GM12878 (cell line): Measurements from ENCODE around the gene ERP44. TPM values are rescaled to one million over a fixed set of nuclear protein-coding genes. Genes with fewer than 3 reads are reported as not detected.
A peak's percentile ranks its signal among the peaks of the same experiment; 100 is the strongest.
"Not testable (repeated sequence)": the region's sequence is repeated elsewhere in the genome, so short reads cannot be mapped to it uniquely, and the experiment has no call there.

Experiments
- ATAC-seq: fragments of 200-7000 bp; cut with Tn5 transposase; 3 replicates; pipeline ENCODE4 v1.9.1; 2020; ENCODE audit warnings: mild to moderate bottlenecking, moderate library complexity
- BruUV-seq: library from RNA; stranded (reverse); fragments of 400-500 nt; replicated peaks from 2 replicates; lab custom pipeline; 2021; lab: Mats Ljungman, UMichigan
- CTCF ChIA-PET: fragments of 300-600 bp; sonication (Branson Sonifier 250); formaldehyde crosslinking; extraction: SDS; loops from one replicate; lab custom pipeline; 2021; ENCODE audit warnings: inconsistent platforms; lab: Yijun Ruan, JAX
- POLR2A ChIA-PET: fragments of 350-600 bp; formaldehyde crosslinking; extraction: SDS; loops from one replicate; lab custom pipeline; 2021; ENCODE audit warnings: inconsistent platforms; lab: Charles Lee
- RAD21 ChIA-PET: fragments of 300-600 bp; sonication (Branson Sonifier 250); formaldehyde crosslinking; loops from one replicate; lab custom pipeline; 2023; ENCODE audit warnings: antibody characterized with exemption; ENCODE audit not compliant: unreplicated experiment; lab: Charles Lee
- SMC1A ChIA-PET: fragments of 300-600 bp; sonication (Branson Sonifier 250); formaldehyde crosslinking; loops from one replicate; lab custom pipeline; 2023; ENCODE audit not compliant: unreplicated experiment, uncharacterized antibody; lab: Charles Lee
- DNase-seq: peaks from one replicate; pipeline ENCODE4 v3.0.0-alpha.2; 2011; ENCODE audit warnings: low read depth, low spot score
- FAIRE-seq: peaks from 3 replicates; lab custom pipeline; 2011; peaks lifted over from hg19 to GRCh38; lab: Jason Lieb, UNC
- H2AFZ ChIP-seq: 2 replicates; pipeline ENCODE4 v1.6.0; 2011; ENCODE audit warnings: low read depth, low read length, control low read depth; ENCODE audit not compliant: control insufficient read depth
- H3K27ac ChIP-seq: 2 replicates; pipeline ENCODE4 v1.5.1; 2011; ENCODE audit warnings: control low read depth; ENCODE audit not compliant: control insufficient read depth, insufficient read depth
- H3K27me3 ChIP-seq, 2 experiments: replicated peaks in 1 of 2; 2 replicates each; pipeline versions ENCODE4 v1.6.0 to v1.6.1; 2011; ENCODE audit warnings: low read length in 1 of 2; ENCODE audit not compliant: control insufficient read depth in 2 of 2, insufficient read depth in 2 of 2
- H3K36me3 ChIP-seq, 2 experiments: 2 replicates each; pipeline ENCODE4 v1.5.1; 2011; ENCODE audit warnings: low read length in 1 of 2; ENCODE audit not compliant: control insufficient read depth in 2 of 2, insufficient read depth in 2 of 2
- H3K4me1 ChIP-seq: 2 replicates; pipeline ENCODE4 v1.6.1; 2011; ENCODE audit warnings: mild to moderate bottlenecking, low read length, moderate library complexity, mixed read lengths; ENCODE audit not compliant: control insufficient read depth, insufficient read depth
- H3K4me2 ChIP-seq: 2 replicates; pipeline ENCODE4 v1.6.0; 2011; ENCODE audit warnings: control low read depth; ENCODE audit not compliant: control insufficient read depth, insufficient read depth
- H3K4me3 ChIP-seq: fragments of 200-600 bp; sonication (generic); 2 replicates; pipeline ENCODE4 v1.5.1; 2016
- H3K79me2 ChIP-seq: 2 replicates; pipeline ENCODE4 v1.6.0; 2011; ENCODE audit warnings: low read length; ENCODE audit not compliant: control insufficient read depth, insufficient read depth
- H3K9ac ChIP-seq: 2 replicates; pipeline ENCODE4 v1.8.0; 2011; ENCODE audit warnings: low read length, control low read depth, mixed read lengths; ENCODE audit not compliant: control insufficient read depth, insufficient read depth
- H3K9me3 ChIP-seq: replicated peaks from 3 replicates; pipeline ENCODE4 v1.5.1; 2011; ENCODE audit warnings: mild to moderate bottlenecking, low read length; ENCODE audit not compliant: control insufficient read depth, insufficient read depth
- H4K20me1 ChIP-seq: 2 replicates; pipeline ENCODE4 v1.6.0; 2011; ENCODE audit not compliant: control insufficient read depth, insufficient read depth
- CBFB ChIP-seq: IDR thresholded peaks from 2 replicates; pipeline ENCODE4 v1.6.1; 2016; ENCODE audit warnings: antibody characterized with exemption, low read depth
- CHD1 ChIP-seq: IDR thresholded peaks from 2 replicates; pipeline ENCODE4 v1.6.1; 2012; ENCODE audit warnings: low read depth, low read length, improper control_type of control experiment
- RAD21 ChIP-seq: IDR thresholded peaks from 2 replicates; pipeline ENCODE4 v1.6.1; 2011; ENCODE audit warnings: mild to moderate bottlenecking, low read depth, low read length, moderate library complexity; ENCODE audit not compliant: insufficient read depth
- RUNX3 ChIP-seq: IDR thresholded peaks from 2 replicates; pipeline ENCODE4 v1.6.1; 2012; ENCODE audit warnings: low read length, inconsistent platforms
- WGBS: methylation state at CpG from one replicate; pipeline ENCODE4 v1.1.6; 2016; ENCODE audit warnings: low lambda C conversion rate; ENCODE audit not compliant: insufficient replicate concordance, insufficient coverage; ENCODE audit errors: missing lambda C conversion rate; 5-methylcytosine and 5-hydroxymethylcytosine counted together
- in situ Hi-C: fragments of 300-500 bp; cut with MboI; formaldehyde crosslinking; loops from 9 replicates; pipeline ENCODE4 v1.14.3; 2018; ENCODE audit warnings: mixed read lengths
- intact Hi-C: fragments of 100-400 bp; cut with micrococcal nuclease; formaldehyde crosslinking; loops from one replicate; pipeline ENCODE4 v1.14.2; 2022; ENCODE audit not compliant: unreplicated experiment
- polyA plus RNA-seq, 11 experiments: library from polyadenylated mRNA; depleted of rRNA in 4 of 11; unstranded in 6 of 11; stranded (reverse) in 5 of 11; fragments of >200 nt; fragmentation: Nextera tagmentation in 4 of 11; fragmentation: Illumina TruSeq in 1 of 11; extraction: Ambion mirVana in 4 of 11; extraction: Trizol in 1 of 11; gene quantifications; 1 replicate in 1 of 11; 2 replicates in 10 of 11; pipeline versions ENCODE4 v1.2.1 to v1.2.3, GENCODE V29; 2011 to 2016; ENCODE audit warnings: inconsistent platforms in 2 of 11, missing spikeins in 2 of 11, low read depth in 1 of 11
- total RNA-seq, 4 experiments: library from RNA; depleted of rRNA in 3 of 4; stranded (reverse); fragments of >200 nt in 3 of 4; fragmentation: Illumina TruSeq in 1 of 4; extraction: Trizol in 1 of 4; gene quantifications; 2 replicates each; pipeline versions ENCODE4 v1.2.1 to v1.2.3, GENCODE V29; 2013 to 2021
- TF ChIP-seq, protein P1 (sequence below): IDR thresholded peaks from 2 replicates; pipeline ENCODE4 v1.6.1; 2012; ENCODE audit warnings: improper control_type of control experiment, low read depth, low read length; ENCODE audit not compliant: insufficient replicate concordance

Gene ERP44
- total and polyA plus RNA-seq, 10 of the 15 experiments (the other 5 are each of a cell fraction or from before 2014, with no cell fraction given): 11.5 to 52.4 (median 20.2) TPM

DNA sequence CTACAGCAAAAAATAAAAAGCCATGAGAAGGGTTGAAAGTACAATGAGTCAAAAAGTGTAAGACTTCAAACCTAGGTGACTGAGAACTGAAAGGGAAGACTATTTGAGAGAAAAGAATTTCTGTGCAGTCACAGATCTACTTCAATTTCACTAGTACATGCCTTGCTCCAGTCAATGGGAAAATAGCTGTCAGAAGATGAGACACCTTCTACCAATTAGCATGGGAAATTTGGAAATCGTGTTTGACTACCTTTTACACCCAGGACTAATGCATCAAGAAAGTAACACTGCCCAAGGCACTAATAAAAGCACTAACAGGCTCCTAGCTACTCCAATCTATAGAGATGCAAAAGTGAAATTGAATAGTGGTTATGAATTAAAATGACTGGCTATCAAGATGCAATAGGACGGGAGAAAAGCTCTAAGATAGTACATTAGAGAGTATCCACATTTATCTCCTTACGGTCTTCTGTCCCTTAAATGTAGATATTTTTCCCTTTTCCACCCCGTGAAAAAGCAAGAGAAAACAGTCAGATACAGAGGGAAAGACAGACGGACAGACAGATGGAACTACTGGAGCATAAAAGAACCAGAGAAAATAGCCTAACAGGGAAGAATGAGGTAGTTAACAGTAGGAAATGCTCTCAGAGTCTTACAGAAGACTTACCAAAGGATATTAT is 15.2 kb downstream of the ERP44 start (continued):
- TF ChIP-seq, protein P1, sequence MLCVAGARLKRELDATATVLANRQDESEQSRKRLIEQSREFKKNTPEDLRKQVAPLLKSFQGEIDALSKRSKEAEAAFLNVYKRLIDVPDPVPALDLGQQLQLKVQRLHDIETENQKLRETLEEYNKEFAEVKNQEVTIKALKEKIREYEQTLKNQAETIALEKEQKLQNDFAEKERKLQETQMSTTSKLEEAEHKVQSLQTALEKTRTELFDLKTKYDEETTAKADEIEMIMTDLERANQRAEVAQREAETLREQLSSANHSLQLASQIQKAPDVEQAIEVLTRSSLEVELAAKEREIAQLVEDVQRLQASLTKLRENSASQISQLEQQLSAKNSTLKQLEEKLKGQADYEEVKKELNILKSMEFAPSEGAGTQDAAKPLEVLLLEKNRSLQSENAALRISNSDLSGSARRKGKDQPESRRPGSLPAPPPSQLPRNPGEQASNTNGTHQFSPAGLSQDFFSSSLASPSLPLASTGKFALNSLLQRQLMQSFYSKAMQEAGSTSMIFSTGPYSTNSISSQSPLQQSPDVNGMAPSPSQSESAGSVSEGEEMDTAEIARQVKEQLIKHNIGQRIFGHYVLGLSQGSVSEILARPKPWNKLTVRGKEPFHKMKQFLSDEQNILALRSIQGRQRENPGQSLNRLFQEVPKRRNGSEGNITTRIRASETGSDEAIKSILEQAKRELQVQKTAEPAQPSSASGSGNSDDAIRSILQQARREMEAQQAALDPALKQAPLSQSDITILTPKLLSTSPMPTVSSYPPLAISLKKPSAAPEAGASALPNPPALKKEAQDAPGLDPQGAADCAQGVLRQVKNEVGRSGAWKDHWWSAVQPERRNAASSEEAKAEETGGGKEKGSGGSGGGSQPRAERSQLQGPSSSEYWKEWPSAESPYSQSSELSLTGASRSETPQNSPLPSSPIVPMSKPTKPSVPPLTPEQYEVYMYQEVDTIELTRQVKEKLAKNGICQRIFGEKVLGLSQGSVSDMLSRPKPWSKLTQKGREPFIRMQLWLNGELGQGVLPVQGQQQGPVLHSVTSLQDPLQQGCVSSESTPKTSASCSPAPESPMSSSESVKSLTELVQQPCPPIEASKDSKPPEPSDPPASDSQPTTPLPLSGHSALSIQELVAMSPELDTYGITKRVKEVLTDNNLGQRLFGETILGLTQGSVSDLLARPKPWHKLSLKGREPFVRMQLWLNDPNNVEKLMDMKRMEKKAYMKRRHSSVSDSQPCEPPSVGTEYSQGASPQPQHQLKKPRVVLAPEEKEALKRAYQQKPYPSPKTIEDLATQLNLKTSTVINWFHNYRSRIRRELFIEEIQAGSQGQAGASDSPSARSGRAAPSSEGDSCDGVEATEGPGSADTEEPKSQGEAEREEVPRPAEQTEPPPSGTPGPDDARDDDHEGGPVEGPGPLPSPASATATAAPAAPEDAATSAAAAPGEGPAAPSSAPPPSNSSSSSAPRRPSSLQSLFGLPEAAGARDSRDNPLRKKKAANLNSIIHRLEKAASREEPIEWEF: no peak
- no peak for TF ChIP-seq CHD1

- POLR2A ChIA-PET: interaction anchor here (1.7 kb wide), 1 partner anchor 17 kb away, joined by 5 read pairs; no protein-coding TSS in a partner anchor
- intact Hi-C loops: loop anchor here (1.0 to 5.0 kb wide), 3 partner anchors 24 to 260 kb away; partner anchors contain the start of gene NR4A3
- Histone ChIP-seq H2AFZ (no peak overlapping the region), H3K9ac (0 out of 2 replicates have a peak overlapping the region, but pooled peaks have one; percentile 12), H3K36me3 (no peaks in the 10 kb centered on the region; a peak in 1 of 4 replicates), H3K9me3 (no peaks in the 10 kb centered on the region), H3K79me2 (peaks cover 91% of the 10 kb centered on the region), H3K27me3 (no peaks in the 10 kb centered on the region), H3K4me2 (peak overlapping the region; percentile 96), H3K4me3 (0 out of 2 replicates have a peak overlapping the region, but pooled peaks have one; percentile 14)
- ATAC-seq (no peak), DNase-seq (no peak), FAIRE-seq (no peak)
- RAD21 ChIA-PET: interaction anchor here (1.4 to 4.5 kb wide), 5 partner anchors 12 to 130 kb away, joined by 3 to 39 read pairs (median 20); no protein-coding TSS in a partner anchor
- CTCF ChIA-PET: interaction anchor here (5.4 kb wide), 1 partner anchor 13 kb away, joined by 35 read pairs; the partner anchor contains the start of gene ERP44
- SMC1A ChIA-PET: interaction anchor here (1.0 to 5.2 kb wide), 7 partner anchors 9 to 118 kb away, joined by 3 to 63 read pairs (median 24); no protein-coding TSS in a partner anchor
- no TSS peak for BruUV-seq
- TF ChIP-seq RAD21: no peak
- TF ChIP-seq RUNX3: peak; percentile 78
- peak; percentile 42; the same call in 1 of the 2 replicates for TF ChIP-seq CBFB
- TF ChIP-seq, all 136 proteins: peak for 2
- Histone ChIP-seq H3K27ac (peak overlapping the region; percentile 94), H4K20me1 (0 out of 2 replicates have a peak, but pooled peaks cover 2% of the 10 kb centered on the region), H3K4me1 (peaks cover 34% of the 10 kb centered on the region)
- in situ Hi-C loops: no loop called here
Observed at GRCh38 chr9:100082782-100083181, 16.0 kb downstream of the ERP44 start.

DNA sequence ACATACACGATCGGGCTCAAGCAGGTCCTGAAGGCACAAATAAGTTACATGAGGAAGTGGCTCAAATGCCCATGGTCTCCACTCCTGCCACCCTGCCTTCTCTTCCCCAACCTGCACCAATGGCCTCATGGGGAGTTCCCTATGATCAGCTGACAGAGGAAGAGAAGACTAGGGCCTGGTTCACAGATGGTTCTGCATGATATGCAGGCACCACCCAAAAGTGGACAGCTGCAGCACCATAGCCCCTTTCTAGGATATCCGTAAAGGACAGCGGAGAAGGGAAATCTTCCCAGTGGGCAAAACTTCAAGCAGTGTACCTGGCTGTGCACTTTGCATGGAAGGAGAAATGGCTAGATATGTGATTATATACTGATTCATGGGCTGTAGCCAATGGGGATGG is 22.5 kb downstream of the ERP44 start:
- ATAC-seq, DNase-seq, H2AFZ ChIP-seq, H3K36me3 ChIP-seq, RAD21 ChIA-PET, H3K9me3 ChIP-seq, in situ Hi-C loops, H3K27me3 ChIP-seq, H3K9ac ChIP-seq, H3K4me3 ChIP-seq, FAIRE-seq, BruUV-seq, intact Hi-C loops, H3K4me1 ChIP-seq, H3K27ac ChIP-seq, H4K20me1 ChIP-seq, H3K4me2 ChIP-seq, POLR2A ChIA-PET, CTCF ChIA-PET: not testable (repeated sequence)
- H3K79me2 ChIP-seq: peaks cover 72% of the 10 kb centered on the region
- SMC1A ChIA-PET: interaction anchor here (1.4 to 1.5 kb wide), 2 partner anchors 9 to 11 kb away, joined by 4 to 8 read pairs; no protein-coding TSS in a partner anchor
- WGBS: 93% methylated on average over 4 of the region's 4 CpGs
